Body of pancreas (tissue), 4 donors: ENCODE results near the gene KLC4.

Source experiments
- POLR2A ChIP-seq, 3 donors: fragments of 450-650 bp; IDR thresholded peaks; one replicate each; pipeline ENCODE4 v1.6.1; 2016; ENCODE audit warnings: antibody characterized with exemption in 3 of 3, mild to moderate bottlenecking in 2 of 3
- TF ChIP-seq, protein P1 (sequence below), 7 experiments: fragments of 450-650 bp in 4 of 7; fragments of 200-600 bp in 3 of 7; sonication (generic) in 3 of 7; IDR thresholded peaks; one replicate each; pipeline ENCODE4 v1.5.1; 2016 to 2019; ENCODE audit warnings: antibody characterized with exemption in 7 of 7

DNA sequence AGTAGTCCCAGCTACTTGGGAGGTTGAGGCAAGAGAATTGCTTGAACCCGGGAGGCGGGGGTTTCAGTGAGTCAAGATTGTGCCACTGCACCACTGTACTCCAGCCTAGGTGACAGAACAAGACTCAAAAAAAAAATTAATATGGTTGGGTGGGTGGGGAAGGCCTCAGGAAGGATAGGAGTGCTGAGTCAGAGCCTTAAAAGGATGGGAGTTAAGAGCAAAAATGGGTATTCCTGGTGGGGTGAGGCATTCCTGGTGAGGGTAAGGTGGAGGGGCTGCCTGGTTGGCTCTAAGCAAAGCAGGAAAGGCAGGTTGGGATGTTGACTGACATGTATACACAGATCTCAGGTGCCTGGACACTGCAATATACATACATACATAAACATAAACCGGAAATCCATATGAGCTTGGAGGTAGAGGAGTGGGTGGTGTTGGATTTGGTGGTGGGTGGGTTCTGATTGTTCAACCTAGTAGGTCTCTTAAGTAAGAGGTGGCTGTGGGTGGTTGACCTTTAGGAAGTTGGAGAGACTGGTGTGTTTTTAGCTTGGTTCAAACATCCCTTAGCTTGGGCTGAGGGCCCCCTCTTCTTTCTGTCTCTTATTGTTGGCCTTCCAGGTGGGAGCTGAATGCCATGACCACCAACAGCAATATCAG, 39.3 kb upstream of the KLC4 start:
- no peak for TF ChIP-seq POLR2A (IDR thresholded peaks at IDR 0.05)
- TF ChIP-seq, protein P1, sequence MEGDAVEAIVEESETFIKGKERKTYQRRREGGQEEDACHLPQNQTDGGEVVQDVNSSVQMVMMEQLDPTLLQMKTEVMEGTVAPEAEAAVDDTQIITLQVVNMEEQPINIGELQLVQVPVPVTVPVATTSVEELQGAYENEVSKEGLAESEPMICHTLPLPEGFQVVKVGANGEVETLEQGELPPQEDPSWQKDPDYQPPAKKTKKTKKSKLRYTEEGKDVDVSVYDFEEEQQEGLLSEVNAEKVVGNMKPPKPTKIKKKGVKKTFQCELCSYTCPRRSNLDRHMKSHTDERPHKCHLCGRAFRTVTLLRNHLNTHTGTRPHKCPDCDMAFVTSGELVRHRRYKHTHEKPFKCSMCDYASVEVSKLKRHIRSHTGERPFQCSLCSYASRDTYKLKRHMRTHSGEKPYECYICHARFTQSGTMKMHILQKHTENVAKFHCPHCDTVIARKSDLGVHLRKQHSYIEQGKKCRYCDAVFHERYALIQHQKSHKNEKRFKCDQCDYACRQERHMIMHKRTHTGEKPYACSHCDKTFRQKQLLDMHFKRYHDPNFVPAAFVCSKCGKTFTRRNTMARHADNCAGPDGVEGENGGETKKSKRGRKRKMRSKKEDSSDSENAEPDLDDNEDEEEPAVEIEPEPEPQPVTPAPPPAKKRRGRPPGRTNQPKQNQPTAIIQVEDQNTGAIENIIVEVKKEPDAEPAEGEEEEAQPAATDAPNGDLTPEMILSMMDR (IDR thresholded peaks at IDR 0.05): no peak
